ENCODE results near the gene SLC17A2. TPM values are rescaled to one million over a fixed set of nuclear protein-coding genes. Genes with fewer than 3 reads are reported as not detected.

Gene SLC17A2
- total RNA-seq = 27.6 TPM

GRCh38 chr6:25930532-25931410, at the start of gene SLC17A2:
SLC17A2 (minus strand) TSS chr6:25930691; CDS start chr6:25925796, 4,895 bp downstream.
- DNase-seq (ENCODE audit: low spot score) (peak; percentile 63), ATAC-seq (peak; percentile 66)

GRCh38 chr6:25975923-25976560, 45.6 kb upstream of the SLC17A2 start:
- DNase-seq (ENCODE audit: low spot score) (no peak), ATAC-seq (no peak)

- DNase-seq (ENCODE audit: low spot score) (no peak), ATAC-seq (no peak)
Measured at GRCh38 chr6:25973923-25974555, 43.5 kb upstream of the SLC17A2 start.

GRCh38 chr6:25972902-25973301, 42.4 kb upstream of the SLC17A2 start:
- DNase-seq (ENCODE audit: low spot score) (no peak), ATAC-seq (no peak)

- ATAC-seq (peak; percentile 77), DNase-seq (ENCODE audit: low spot score) (peak; percentile 63)
Measured at GRCh38 chr6:25972128-25972527, 41.6 kb upstream of the SLC17A2 start.

- DNase-seq (ENCODE audit: low spot score) = no peak
- ATAC-seq = peak; percentile 36
Measured at GRCh38 chr6:25971187-25971821, 40.8 kb upstream of the SLC17A2 start.

- DNase-seq (ENCODE audit: low spot score) (peak; percentile 75), ATAC-seq (peak; percentile 78)
Measured at GRCh38 chr6:25968769-25969168, 38.3 kb upstream of the SLC17A2 start.

GRCh38 chr6:25966711-25967110, 36.2 kb upstream of the SLC17A2 start:
- ATAC-seq (no peak), DNase-seq (ENCODE audit: low spot score) (no peak)

GRCh38 chr6:25965058-25965457, 34.6 kb upstream of the SLC17A2 start:
- DNase-seq (ENCODE audit: low spot score) = no peak
- no peak for ATAC-seq

GRCh38 chr6:25963426-25964123, 33.1 kb upstream of the SLC17A2 start:
- ATAC-seq (peak; percentile 28), DNase-seq (ENCODE audit: low spot score) (no peak)

GRCh38 chr6:25962149-25963127, 31.9 kb upstream of the SLC17A2 start, which contains the start of gene TRIM38:
TRIM38 (plus strand) TSS chr6:25962802; CDS start chr6:25966523, 3,721 bp downstream.
- peak; percentile 77 for DNase-seq (ENCODE audit: low spot score)
- peak; percentile 92 for ATAC-seq

GRCh38 chr6:25961619-25962148, 31.2 kb upstream of the SLC17A2 start:
- no peak for ATAC-seq
- DNase-seq (ENCODE audit: low spot score) = no peak

- no peak for DNase-seq (ENCODE audit: low spot score)
- ATAC-seq = no peak
Measured at GRCh38 chr6:25960734-25961133, 30.2 kb upstream of the SLC17A2 start.

GRCh38 chr6:25959890-25960536, 29.5 kb upstream of the SLC17A2 start:
- no peak for ATAC-seq
- no peak for DNase-seq (ENCODE audit: low spot score)

GRCh38 chr6:25958700-25959162, 28.2 kb upstream of the SLC17A2 start:
- no peak for DNase-seq (ENCODE audit: low spot score)
- no peak for ATAC-seq

- ATAC-seq (no peak), DNase-seq (ENCODE audit: low spot score) (no peak)
Measured at GRCh38 chr6:25956226-25956625, 25.7 kb upstream of the SLC17A2 start.

GRCh38 chr6:25954756-25955155, 24.3 kb upstream of the SLC17A2 start:
- ATAC-seq (no peak), DNase-seq (ENCODE audit: low spot score) (no peak)

- DNase-seq (ENCODE audit: low spot score) (no peak), ATAC-seq (no peak)
Measured at GRCh38 chr6:25953733-25954132, 23.2 kb upstream of the SLC17A2 start.

All from left lobe of liver (tissue), 2 donors.